GM12864 (cell line): ENCODE measurements around the gene SHISAL1.

Experiments used
- DNase-seq: peaks from one replicate; pipeline ENCODE4 v3.0.0-alpha.2; 2011; ENCODE audit warnings: low read depth
- H3K4me3 ChIP-seq: 2 replicates; pipeline ENCODE4 v1.5.1; 2011; ENCODE audit warnings: mild to moderate bottlenecking, low read depth, low read length, control low read depth
- TF ChIP-seq, protein P1 (sequence below): IDR thresholded peaks from 2 replicates; pipeline ENCODE4 v1.5.1; 2011; ENCODE audit warnings: low read depth, mild to moderate bottlenecking, moderate library complexity, low read length, control low read depth, inconsistent platforms; ENCODE audit errors: missing control alignments

The SHISAL1 gene

DNA sequence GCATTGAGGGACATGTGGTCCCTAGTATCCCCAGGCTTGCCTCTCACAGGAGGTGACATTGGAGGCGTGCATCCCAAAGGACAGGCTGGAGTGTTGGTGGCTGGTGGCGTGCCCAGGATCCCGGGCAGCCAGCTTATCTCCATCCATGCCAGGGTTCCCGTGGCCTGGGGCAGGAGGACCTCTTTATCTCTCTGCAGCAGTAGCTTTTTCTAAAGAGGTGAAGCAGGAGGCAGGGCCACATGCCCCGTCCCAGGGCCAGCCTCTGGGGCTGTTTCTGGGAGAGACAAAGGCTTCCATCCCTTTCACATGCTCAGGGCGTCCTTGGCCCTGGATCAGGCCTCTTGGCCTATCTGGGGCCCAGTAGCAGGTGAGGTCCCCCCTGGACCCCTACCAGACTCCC is 112.3 kb downstream of the SHISAL1 start:
- TF ChIP-seq, protein P1, sequence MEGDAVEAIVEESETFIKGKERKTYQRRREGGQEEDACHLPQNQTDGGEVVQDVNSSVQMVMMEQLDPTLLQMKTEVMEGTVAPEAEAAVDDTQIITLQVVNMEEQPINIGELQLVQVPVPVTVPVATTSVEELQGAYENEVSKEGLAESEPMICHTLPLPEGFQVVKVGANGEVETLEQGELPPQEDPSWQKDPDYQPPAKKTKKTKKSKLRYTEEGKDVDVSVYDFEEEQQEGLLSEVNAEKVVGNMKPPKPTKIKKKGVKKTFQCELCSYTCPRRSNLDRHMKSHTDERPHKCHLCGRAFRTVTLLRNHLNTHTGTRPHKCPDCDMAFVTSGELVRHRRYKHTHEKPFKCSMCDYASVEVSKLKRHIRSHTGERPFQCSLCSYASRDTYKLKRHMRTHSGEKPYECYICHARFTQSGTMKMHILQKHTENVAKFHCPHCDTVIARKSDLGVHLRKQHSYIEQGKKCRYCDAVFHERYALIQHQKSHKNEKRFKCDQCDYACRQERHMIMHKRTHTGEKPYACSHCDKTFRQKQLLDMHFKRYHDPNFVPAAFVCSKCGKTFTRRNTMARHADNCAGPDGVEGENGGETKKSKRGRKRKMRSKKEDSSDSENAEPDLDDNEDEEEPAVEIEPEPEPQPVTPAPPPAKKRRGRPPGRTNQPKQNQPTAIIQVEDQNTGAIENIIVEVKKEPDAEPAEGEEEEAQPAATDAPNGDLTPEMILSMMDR, result no peak
- H3K4me3 ChIP-seq, result no peak overlapping the region
- DNase-seq, result no peak

DNA sequence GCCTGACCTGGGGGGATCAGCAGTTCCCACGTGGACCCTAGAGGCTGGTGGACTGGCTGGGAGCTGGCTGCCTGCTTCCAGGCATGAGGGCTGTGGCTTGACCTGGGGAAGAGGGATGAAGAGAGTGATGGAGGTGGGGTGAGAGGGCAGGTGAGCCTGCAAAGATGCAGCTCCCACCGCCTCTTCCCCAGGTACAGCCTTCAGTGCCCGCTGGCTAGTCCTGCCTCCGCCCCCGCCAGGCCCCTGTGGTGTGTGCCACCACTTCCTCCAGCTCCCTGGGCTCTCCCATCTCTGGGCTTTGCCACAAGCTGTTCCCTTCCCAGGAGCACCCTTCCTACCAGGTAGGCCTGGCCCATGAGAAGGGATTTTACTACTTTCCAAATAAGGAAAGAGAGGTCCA is 112.9 kb downstream of the SHISAL1 start:
- H3K4me3 ChIP-seq, result no peak overlapping the region
- TF ChIP-seq, protein P1, result no peak
- no peak for DNase-seq

DNA sequence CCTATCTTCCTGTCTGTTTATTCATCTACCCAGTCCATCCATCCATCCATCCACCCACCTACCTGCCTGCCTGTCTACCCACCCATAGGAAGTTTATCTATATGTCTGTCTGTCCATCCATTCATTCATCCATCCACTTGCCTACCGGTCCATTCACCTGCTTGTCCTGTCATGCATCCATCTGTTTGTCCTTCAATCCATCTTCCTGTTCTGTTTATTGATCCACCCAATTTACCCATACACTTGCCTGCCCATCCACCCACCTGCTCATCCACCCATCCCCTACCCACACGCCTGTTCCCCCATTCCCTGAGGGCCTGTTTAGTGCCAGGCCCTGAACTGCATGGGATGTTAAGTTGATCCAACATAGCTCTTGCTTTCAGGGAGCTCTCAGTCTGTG is 113.6 kb downstream of the SHISAL1 start:
- TF ChIP-seq, protein P1, result no peak
- DNase-seq, result no peak
- no peak overlapping the region for H3K4me3 ChIP-seq

DNA sequence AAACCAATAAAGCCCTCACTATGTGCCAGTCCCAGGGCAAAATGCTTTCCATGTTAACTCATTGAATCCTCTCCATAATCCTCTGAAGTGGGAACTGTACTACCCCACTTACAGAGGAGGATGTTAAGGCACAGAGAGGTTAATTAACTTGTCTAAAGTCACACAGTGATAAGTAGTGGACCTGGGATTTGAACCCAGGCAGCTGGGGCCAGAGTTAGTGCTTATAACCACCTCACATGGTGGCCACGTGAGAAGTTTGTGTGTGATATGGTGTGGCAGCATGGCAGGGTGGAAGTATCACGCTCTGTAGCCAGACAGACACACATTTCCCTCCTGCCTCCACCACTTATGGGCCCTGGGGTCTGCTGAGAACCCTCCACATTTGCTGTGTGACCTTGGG is 115.5 kb downstream of the SHISAL1 start:
- TF ChIP-seq, protein P1, result no peak
- DNase-seq, result no peak
- H3K4me3 ChIP-seq, result no peak overlapping the region

DNA sequence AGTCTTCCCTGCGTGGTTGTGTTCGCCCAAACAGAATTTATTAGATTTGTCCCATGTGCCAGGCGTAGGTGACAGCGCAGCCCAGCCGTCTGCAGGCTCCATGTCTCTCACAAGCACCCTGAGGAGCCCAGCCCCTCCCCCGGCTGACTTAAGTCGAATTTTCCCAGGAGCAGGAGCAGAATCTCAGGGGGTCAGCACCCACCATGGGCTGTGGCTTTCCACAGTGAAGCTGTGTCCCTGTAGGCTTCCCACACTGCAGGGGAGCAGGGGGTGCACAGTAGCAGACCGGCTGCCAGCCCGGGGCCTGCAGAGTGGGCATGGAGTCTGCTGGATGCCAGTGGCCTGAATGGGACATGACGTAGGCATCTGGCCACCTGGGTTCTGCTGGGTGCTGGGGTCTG is 116.0 kb downstream of the SHISAL1 start:
- DNase-seq, result no peak
- no peak overlapping the region for H3K4me3 ChIP-seq
- TF ChIP-seq, protein P1, result no peak

DNA sequence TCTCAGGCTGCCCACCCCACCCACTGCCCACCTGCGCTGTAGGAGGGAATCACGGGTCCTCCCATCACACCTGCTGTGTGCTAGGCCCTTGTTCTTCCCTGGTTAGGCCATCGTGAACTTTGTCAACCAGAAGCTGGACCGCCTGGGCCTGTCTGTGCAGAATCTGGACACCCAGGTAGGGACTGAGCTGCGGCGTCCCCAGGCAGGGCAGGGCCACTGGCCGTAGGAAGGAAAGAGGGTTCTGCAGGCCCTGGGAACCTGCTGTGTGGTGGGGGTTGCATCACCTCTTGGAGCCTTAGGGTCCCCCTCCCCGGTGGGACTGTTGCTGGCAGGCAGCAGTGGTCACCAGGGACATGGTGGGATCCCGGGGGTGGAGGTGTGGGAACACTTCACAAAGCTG is 116.5 kb downstream of the SHISAL1 start:
- DNase-seq, result no peak
- TF ChIP-seq, protein P1, result no peak
- H3K4me3 ChIP-seq, result no peak overlapping the region

DNA sequence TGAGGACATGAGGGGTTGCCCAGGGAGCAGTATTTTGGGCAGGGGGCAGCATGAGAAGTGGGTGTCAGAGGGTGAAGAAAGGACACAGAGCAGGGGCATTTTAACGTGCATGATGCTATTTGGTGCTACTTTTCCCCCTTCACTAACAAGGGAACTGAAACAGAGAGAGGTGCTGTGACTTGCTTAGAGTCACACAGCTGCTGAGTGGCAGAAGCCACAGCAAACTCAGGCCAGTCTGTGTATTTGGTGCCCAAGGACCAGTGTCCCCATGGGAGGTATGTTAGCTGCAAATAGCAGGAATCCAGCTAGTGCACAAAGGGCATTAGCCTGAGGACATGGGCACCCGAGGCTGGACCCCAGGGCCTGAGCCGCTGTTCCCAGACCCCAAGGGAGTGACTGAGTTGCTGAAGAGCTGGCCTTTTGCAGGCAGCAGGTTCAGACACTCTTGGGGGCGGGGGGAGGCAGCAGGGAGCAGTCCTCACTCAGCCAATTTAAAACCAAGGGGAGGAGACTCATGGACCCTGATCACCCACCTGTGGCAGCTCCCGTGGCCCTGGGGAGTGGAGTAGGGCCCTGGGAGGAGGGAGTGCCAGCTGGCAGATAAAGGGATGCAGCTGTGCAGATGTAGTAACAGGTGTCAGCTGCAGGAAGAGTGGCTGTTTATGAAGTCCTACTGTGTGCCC is 117.4 kb downstream of the SHISAL1 start:
- no peak overlapping the region for H3K4me3 ChIP-seq
- TF ChIP-seq, protein P1, result no peak
- no peak for DNase-seq
